ENCODE measurements around the gene RPS26.
"Not testable (repeated sequence)": the region's sequence is repeated elsewhere in the genome, so short reads cannot be mapped to it uniquely, and the experiment has no call there.

Gene RPS26

GRCh38 chr12:56041552-56042429, at the start of gene RPS26:
Gene RPS26 (plus strand): TSS chr12:56041918. CDS start chr12:56042167, 249 bp downstream.
- DNase-seq = peak; percentile 97

- DNase-seq = no peak
Measured at GRCh38 chr12:55993230-55993853, 48.4 kb upstream of the RPS26 start.

- no peak for DNase-seq
Measured at GRCh38 chr12:55995366-55995765, 46.4 kb upstream of the RPS26 start.

- DNase-seq = peak; percentile 62
Measured at GRCh38 chr12:55996201-55996714, 45.5 kb upstream of the RPS26 start.

- peak; percentile 82 for DNase-seq
Measured at GRCh38 chr12:55996715-55997534, 44.8 kb upstream of the RPS26 start, which contains the start of gene SUOX. Gene SUOX (plus strand): TSS chr12:55997276. CDS start chr12:56002222, 4,946 bp downstream.

- DNase-seq = no peak
Measured at GRCh38 chr12:55997535-55997859, 44.2 kb upstream of the RPS26 start.

- DNase-seq = not testable (repeated sequence)
Measured at GRCh38 chr12:55999522-55999921, 42.2 kb upstream of the RPS26 start.

GRCh38 chr12:55999999-56000540, 41.6 kb upstream of the RPS26 start:
- not testable (repeated sequence) for DNase-seq

GRCh38 chr12:56001487-56002100, 40.1 kb upstream of the RPS26 start:
- DNase-seq = no peak

- DNase-seq = peak; percentile 15
Measured at GRCh38 chr12:56003376-56003775, 38.3 kb upstream of the RPS26 start.

GRCh38 chr12:56004211-56004610, 37.5 kb upstream of the RPS26 start:
- no peak for DNase-seq

GRCh38 chr12:56007564-56008559, 33.9 kb upstream of the RPS26 start:
- DNase-seq = peak; percentile 58

GRCh38 chr12:56010111-56010570, 31.6 kb upstream of the RPS26 start:
- DNase-seq = no peak

- no peak for DNase-seq
Measured at GRCh38 chr12:56011509-56012090, 30.1 kb upstream of the RPS26 start.

- DNase-seq = no peak
Measured at GRCh38 chr12:56013482-56013881, 28.2 kb upstream of the RPS26 start.

- no peak for DNase-seq
Measured at GRCh38 chr12:56014205-56014604, 27.5 kb upstream of the RPS26 start.

GRCh38 chr12:56017181-56017580, 24.5 kb upstream of the RPS26 start:
- no peak for DNase-seq

- DNase-seq = no peak
Measured at GRCh38 chr12:56018356-56018755, 23.4 kb upstream of the RPS26 start.

GRCh38 chr12:56020423-56021184, 21.1 kb upstream of the RPS26 start, which contains the start of gene IKZF4:
Gene IKZF4 (plus strand): TSS chr12:56021043. CDS start chr12:56021494, 451 bp downstream.
- peak; percentile 48 for DNase-seq

Data from CD4-positive, alpha-beta T cell treated with Interferon gamma for 1 hour (primary cell).